H1 (cell line): ENCODE data around the gene KRTAP10-4. TPM values are rescaled to one million over a fixed set of nuclear protein-coding genes. Genes with fewer than 3 reads are reported as not detected.

Experiments
- CTCF ChIA-PET: fragments of 300-600 bp; sonication (Branson Sonifier 250); formaldehyde crosslinking; loops from one replicate; lab custom pipeline; 2021; ENCODE audit not compliant: partially characterized antibody; lab: Charles Lee
- POLR2A ChIA-PET: fragments of 300-600 bp; sonication (Branson Sonifier 250); formaldehyde crosslinking; loops from one replicate; lab custom pipeline; 2021; ENCODE audit warnings: inconsistent platforms; ENCODE audit not compliant: partially characterized antibody; lab: Charles Lee
- DNase-seq, 2 experiments: peaks; one replicate each; pipeline versions ENCODE4 v3.0.0 to v3.0.0-alpha.2; 2010 to 2022; ENCODE audit warnings: low spot score in 2 of 2, low read depth in 1 of 2, mixed read lengths in 1 of 2
- FAIRE-seq: peaks from 2 replicates; lab custom pipeline; 2011; peaks lifted over from hg19 to GRCh38; lab: Jason Lieb, UNC
- H2AFZ ChIP-seq: 2 replicates; pipeline ENCODE4 v1.8.1; 2012; ENCODE audit warnings: low read length, inconsistent platforms
- H2AK5ac ChIP-seq: 2 replicates; pipeline ENCODE4 v1.6.1; 2013; ENCODE audit warnings: low read depth, low read length
- H2BK120ac ChIP-seq: replicated peaks from 2 replicates; pipeline ENCODE3; 2013; ENCODE audit warnings: low read depth, low read length, inconsistent platforms
- H2BK12ac ChIP-seq: 2 replicates; pipeline ENCODE4 v1.6.1; 2013; ENCODE audit warnings: low read depth, low read length
- H2BK15ac ChIP-seq: 2 replicates; pipeline ENCODE4 v1.6.1; 2013; ENCODE audit warnings: low read length
- H2BK20ac ChIP-seq: 2 replicates; pipeline ENCODE4 v1.6.1; 2013; ENCODE audit warnings: low read length
- H2BK5ac ChIP-seq: 2 replicates; pipeline ENCODE4 v1.6.1; 2013; ENCODE audit warnings: low read depth, low read length
- H3K14ac ChIP-seq: 2 replicates; pipeline ENCODE4 v1.6.1; 2013; ENCODE audit warnings: inconsistent platforms; ENCODE audit not compliant: insufficient read length
- H3K18ac ChIP-seq: 2 replicates; pipeline ENCODE4 v1.6.1; 2013; ENCODE audit warnings: low read length; ENCODE audit errors: extremely low read depth
- H3K23ac ChIP-seq: 2 replicates; pipeline ENCODE4 v1.6.1; 2013; ENCODE audit warnings: inconsistent platforms; ENCODE audit not compliant: insufficient read length
- H3K23me2 ChIP-seq: 2 replicates; pipeline ENCODE4 v1.6.1; 2013; ENCODE audit warnings: low read depth, low read length
- H3K27ac ChIP-seq: 2 replicates; pipeline ENCODE4 v1.6.1; 2011; ENCODE audit warnings: low read depth, low read length, inconsistent platforms
- H3K27me3 ChIP-seq, 4 experiments: replicated peaks in 1 of 4; 1 replicate in 1 of 4; 2 replicates in 3 of 4; pipeline versions ENCODE4 v1.6.1 to v1.8.1; 2011 to 2013; ENCODE audit warnings: low read length in 3 of 4, mild to moderate bottlenecking in 3 of 4, inconsistent platforms in 2 of 4, mixed read lengths in 2 of 4, moderate library complexity in 1 of 4; ENCODE audit not compliant: control insufficient read depth in 3 of 4, insufficient read depth in 3 of 4; ENCODE audit errors: extremely low read depth in 1 of 4
- H3K36me3 ChIP-seq, 4 experiments: 2 replicates each; pipeline versions ENCODE4 v1.6.1 to v1.8.1; 2011 to 2013; ENCODE audit warnings: mild to moderate bottlenecking in 4 of 4, low read length in 3 of 4, moderate library complexity in 2 of 4, control low read depth in 1 of 4, inconsistent platforms in 1 of 4; ENCODE audit not compliant: insufficient read depth in 4 of 4, control insufficient read depth in 2 of 4
- H3K4ac ChIP-seq: replicated peaks from 2 replicates; pipeline ENCODE3; 2013; ENCODE audit warnings: low read length, low read depth, mixed read lengths, inconsistent platforms; ENCODE audit not compliant: insufficient read length
- H3K4me1 ChIP-seq, 4 experiments: replicated peaks in 1 of 4; 1 replicate in 1 of 4; 2 replicates in 3 of 4; pipeline versions ENCODE4 v1.6.1 to v1.8.1; 2011 to 2013; ENCODE audit warnings: low read length in 3 of 4, inconsistent platforms in 2 of 4, mixed read lengths in 1 of 4; ENCODE audit not compliant: insufficient read depth in 4 of 4, control insufficient read depth in 3 of 4
- H3K4me2 ChIP-seq, 2 experiments: 2 replicates each; pipeline versions ENCODE4 v1.6.1 to v1.8.1; 2011 to 2013; ENCODE audit warnings: low read depth in 2 of 2, low read length in 2 of 2, control low read depth in 1 of 2, inconsistent platforms in 1 of 2, mild to moderate bottlenecking in 1 of 2; ENCODE audit not compliant: insufficient read depth in 1 of 2
- H3K4me3 ChIP-seq, 4 experiments: fragments of 200-600, 300-600 bp in 1 of 4; sonication (generic), shearing (Covaris generic), sonication (Bioruptor Twin) in 1 of 4; 2 replicates each; pipeline versions ENCODE4 v1.5.1 to v1.8.1; 2011 to 2016; ENCODE audit warnings: low read length in 4 of 4, low read depth in 3 of 4, control low read depth in 2 of 4, inconsistent platforms in 2 of 4, mild to moderate bottlenecking in 2 of 4, mixed read lengths in 1 of 4, moderate library complexity in 1 of 4; ENCODE audit not compliant: insufficient read depth in 2 of 4; ENCODE audit errors: extremely low read depth in 1 of 4
- H3K56ac ChIP-seq: replicated peaks from 2 replicates; pipeline ENCODE3; 2013; ENCODE audit warnings: low read depth, mild to moderate bottlenecking, mixed read lengths, low read length, inconsistent platforms; ENCODE audit not compliant: insufficient read length
- H3K79me1 ChIP-seq: 2 replicates; pipeline ENCODE4 v1.6.1; 2013; ENCODE audit warnings: low read depth, low read length, control low read depth
- H3K79me2 ChIP-seq, 2 experiments: 2 replicates each; pipeline versions ENCODE4 v1.6.1 to v1.8.1; 2012 to 2013; ENCODE audit warnings: low read length in 2 of 2, mild to moderate bottlenecking in 2 of 2, inconsistent platforms in 1 of 2; ENCODE audit not compliant: insufficient read depth in 2 of 2, control insufficient read depth in 1 of 2
- H3K9ac ChIP-seq, 4 experiments: replicated peaks in 1 of 4; 1 replicate in 1 of 4; 2 replicates in 3 of 4; pipeline versions ENCODE4 v1.6.1 to v1.8.1; 2011 to 2013; ENCODE audit warnings: low read depth in 3 of 4, low read length in 3 of 4, control low read depth in 2 of 4, mild to moderate bottlenecking in 2 of 4, moderate library complexity in 2 of 4, inconsistent platforms in 1 of 4; ENCODE audit errors: extremely low read depth in 1 of 4
- H3K9me3 ChIP-seq, 2 experiments: 2 replicates each; pipeline versions ENCODE4 v1.6.1 to v1.8.1; 2012 to 2013; ENCODE audit warnings: mild to moderate bottlenecking in 2 of 2, moderate library complexity in 2 of 2, control low read depth in 1 of 2, inconsistent platforms in 1 of 2, low read depth in 1 of 2, low read length in 1 of 2, mixed read lengths in 1 of 2; ENCODE audit not compliant: insufficient read depth in 2 of 2
- H4K20me1 ChIP-seq, 2 experiments: replicated peaks in 1 of 2; 2 replicates each; pipeline versions ENCODE3 to v1.8.1; 2011 to 2013; ENCODE audit warnings: inconsistent platforms in 2 of 2, low read length in 2 of 2, mild to moderate bottlenecking in 1 of 2; ENCODE audit not compliant: insufficient read depth in 2 of 2, control insufficient read depth in 1 of 2
- H4K5ac ChIP-seq: 2 replicates; pipeline ENCODE4 v1.6.1; 2013; ENCODE audit warnings: low read length, low read depth, mixed read lengths, inconsistent platforms; ENCODE audit not compliant: insufficient read length
- H4K8ac ChIP-seq: 2 replicates; pipeline ENCODE4 v1.8.0; 2013; ENCODE audit warnings: mild to moderate bottlenecking, moderate library complexity, low read length, inconsistent platforms; ENCODE audit not compliant: insufficient read depth; ENCODE audit errors: extremely low read depth
- H4K91ac ChIP-seq: replicated peaks from 2 replicates; pipeline ENCODE3; 2013; ENCODE audit warnings: low read length, mixed read lengths, inconsistent platforms; ENCODE audit not compliant: insufficient read length
- BRCA1 ChIP-seq: IDR thresholded peaks from 2 replicates; pipeline ENCODE4 v1.6.1; 2012; ENCODE audit warnings: low read depth, low read length, improper control_type of control experiment
- CTBP2 ChIP-seq: IDR thresholded peaks from 2 replicates; pipeline ENCODE4 v1.7.0; 2011; ENCODE audit warnings: borderline replicate concordance, mild to moderate bottlenecking, moderate library complexity, mixed read lengths, low read length; ENCODE audit not compliant: insufficient read depth, insufficient read length
- E2F6 ChIP-seq: IDR thresholded peaks from 2 replicates; pipeline ENCODE4 v1.6.1; 2012; ENCODE audit warnings: inconsistent platforms
- EZH2 ChIP-seq: fragments of 200-600 bp; sonication (generic); IDR thresholded peaks from 2 replicates; pipeline ENCODE4 v1.7.1; 2012; ENCODE audit warnings: low read depth, mild to moderate bottlenecking, moderate library complexity, low read length, inconsistent platforms; ENCODE audit not compliant: severe bottlenecking
- FOSL1 ChIP-seq: IDR thresholded peaks from 2 replicates; pipeline ENCODE4 v1.6.1; 2011; ENCODE audit warnings: mild to moderate bottlenecking, low read depth, low read length, moderate library complexity; ENCODE audit not compliant: insufficient read depth
- GTF2F1 ChIP-seq: IDR thresholded peaks from 2 replicates; pipeline ENCODE4 v1.6.1; 2012; ENCODE audit warnings: low read depth, low read length, improper control_type of control experiment, borderline replicate concordance
- HDAC6 ChIP-seq: IDR thresholded peaks from one replicate; pipeline ENCODE4 v1.7.1; 2012; ENCODE audit warnings: low read depth, mild to moderate bottlenecking, inconsistent platforms, low read length, moderate library complexity
- KDM5A ChIP-seq: fragments of 200-600 bp; IDR thresholded peaks from 2 replicates; pipeline ENCODE4 v1.7.1; 2012; ENCODE audit warnings: mild to moderate bottlenecking, low read length, inconsistent platforms, mixed read lengths
- POLR2A ChIP-seq, 2 experiments: IDR thresholded peaks; 1 replicate in 1 of 2; 2 replicates in 1 of 2; pipeline ENCODE4 v1.6.1; 2011; ENCODE audit warnings: low read depth in 2 of 2, low read length in 2 of 2, mild to moderate bottlenecking in 2 of 2; ENCODE audit errors: control extremely low read depth in 1 of 2
- POLR2AphosphoS5 ChIP-seq: IDR thresholded peaks from 2 replicates; pipeline ENCODE4 v1.6.1; 2011; ENCODE audit warnings: low read depth, low read length
- TCF12 ChIP-seq: IDR thresholded peaks from 2 replicates; pipeline ENCODE4 v1.6.1; 2011; ENCODE audit warnings: low read depth, mild to moderate bottlenecking, low read length
- whole genome bisulfite sequencing, 2 experiments: shearing (Covaris generic) in 1 of 2; methylation state at CpG; one replicate each; pipeline versions ENCODE4 v1.1.6 to v1.1.7; 2013 to 2015; ENCODE audit warnings: low lambda C conversion rate in 2 of 2, mixed read lengths in 2 of 2, inconsistent platforms in 1 of 2, low coverage in 1 of 2, missing lambda C conversion rate in 1 of 2; ENCODE audit not compliant: insufficient replicate concordance in 2 of 2, insufficient coverage in 1 of 2, insufficient read length in 1 of 2; ENCODE audit errors: extremely low coverage in 1 of 2, missing lambda C conversion rate in 1 of 2; 5-methylcytosine and 5-hydroxymethylcytosine counted together
- polyA plus RNA-seq, 7 experiments: library from polyadenylated mRNA; depleted of rRNA in 3 of 7; stranded (reverse) in 5 of 7; unstranded in 2 of 7; fragments of >200 nt in 5 of 7; fragments of 200-250 nt in 2 of 7; gene quantifications; 1 replicate in 5 of 7; 2 replicates in 1 of 7; 4 replicates in 1 of 7; pipeline versions ENCODE4 v1.2.1 to v1.2.3, GENCODE V29; 2011 to 2013; ENCODE audit warnings: missing spikeins in 2 of 7, mixed read lengths in 2 of 7
- total RNA-seq: library from RNA; stranded (reverse); fragmentation: NEBNext Ultra II Directional; extraction: Animal tissue kit (Norgen Biotek cat#: 25700); gene quantifications from 2 replicates; pipeline ENCODE4 v1.2.1, GENCODE V29; 2021

KRTAP10-4 gene
- total and polyA plus RNA-seq, 2 of the 8 experiments (the other 6 are each of a cell fraction or from before 2014, with no cell fraction given) = not detected

GRCh38 chr21:44592446-44593311 is 19.1 kb downstream of the KRTAP10-4 start, which contains the start of gene KRTAP10-6:
TSS of gene KRTAP10-6 (minus strand) at chr21:44592505. CDS start at chr21:44592484, 21 bp downstream.
- Histone ChIP-seq H3K79me2 (no peaks in the 10 kb centered on the region), H2AFZ (no peak within 1 kb of the TSS), H4K8ac (peak within 1 kb of the TSS; percentile 91), H2BK5ac (peak within 1 kb of the TSS; percentile 71; the same call in 1 of the 2 replicates), H3K56ac (no peak within 1 kb of the TSS), H3K27ac (no peak within 1 kb of the TSS; the same call in 1 of the 2 replicates), H2BK15ac (peak within 1 kb of the TSS; percentile 81; the same call in 1 of the 2 replicates), H3K23me2 (0 out of 2 replicates have a peak, but pooled peaks cover 4% of the 10 kb centered on the region), H3K4me2 (no peak within 1 kb of the TSS), H3K18ac (peak within 1 kb of the TSS; percentile 87), H2AK5ac (peak within 1 kb of the TSS; percentile 90; the same call in 1 of the 2 replicates), H4K5ac (no peak within 1 kb of the TSS), H3K23ac (no peak within 1 kb of the TSS), H3K27me3 (no peaks in the 10 kb centered on the region), H4K20me1 (no peaks in the 10 kb centered on the region), H3K9me3 (no peaks in the 10 kb centered on the region), H3K9ac (no peak within 1 kb of the TSS; a peak in 1 of 7 replicates), H3K14ac (no peak within 1 kb of the TSS), H2BK20ac (peak within 1 kb of the TSS; percentile 93; the same call in 1 of the 2 replicates), H3K4me1 (peaks cover 2 to 20% (median 6%) of the 10 kb centered on the region in 4 experiments), H2BK120ac (peak within 1 kb of the TSS; percentile 83), H3K79me1 (no peaks in the 10 kb centered on the region), H3K4me3 (no peak within 1 kb of the TSS), H2BK12ac (peak within 1 kb of the TSS; percentile 99), H3K4ac (no peak within 1 kb of the TSS), H3K36me3 (no peaks in the 10 kb centered on the region; a peak in 1 of 8 replicates), H4K91ac (peak within 1 kb of the TSS; percentile 98)
- ChIA-PET POLR2A (no interaction called here), CTCF (interaction anchor here (0.6 to 1.6 kb wide), 6 partner anchors 9 to 201 kb away, joined by 3 to 6 read pairs (median 3); no protein-coding TSS in a partner anchor)
- WGBS, 2 experiments = 81% methylated on average over 32 of the region's 33 CpGs; no CpG with 5 or more reads in 1 of the 2 experiments
- no peak for FAIRE-seq
- peak in 1 of 2 experiments; percentile 47 for DNase-seq
- no peak for TF ChIP-seq BRCA1
- TF ChIP-seq TCF12 = no peak
- no peak for TF ChIP-seq CTBP2
- TF ChIP-seq FOSL1 = no peak
- no peak for TF ChIP-seq POLR2A (IDR thresholded peaks at IDR 0.05; ENCODE audit: control extremely low read depth in 1 of 2, low read depth in 2 of 2, low read length in 2 of 2)
- TF ChIP-seq HDAC6 = no peak
- no peak for TF ChIP-seq KDM5A
- no peak for TF ChIP-seq E2F6
- no peak for TF ChIP-seq POLR2AphosphoS5
- no peak for TF ChIP-seq GTF2F1
- no peak for TF ChIP-seq EZH2
